Astrocyte (in vitro differentiated cells and primary cell): ENCODE data around the gene ALPI. TPM values are rescaled to one million over a fixed set of nuclear protein-coding genes. Genes with fewer than 3 reads are reported as not detected.

Experiments used
- DNase-seq: peaks from one replicate; pipeline ENCODE4 v3.0.0-alpha.2; 2010; ENCODE audit warnings: low read depth
- FAIRE-seq: peaks from 2 replicates; lab custom pipeline; 2011; peaks lifted over from hg19 to GRCh38; lab: Jason Lieb, UNC
- H2AFZ ChIP-seq: 2 replicates; pipeline ENCODE4 v1.6.0; 2012; ENCODE audit warnings: low read depth, low read length, inconsistent platforms
- H3K27ac ChIP-seq: 2 replicates; pipeline ENCODE4 v1.5.1; 2011; ENCODE audit warnings: low read depth, low read length, inconsistent platforms
- H3K27me3 ChIP-seq: 2 replicates; pipeline ENCODE4 v1.6.0; 2011; ENCODE audit warnings: low read length, inconsistent platforms; ENCODE audit not compliant: insufficient read depth
- H3K36me3 ChIP-seq: 2 replicates; pipeline ENCODE4 v1.5.1; 2011; ENCODE audit warnings: low read length, inconsistent platforms; ENCODE audit not compliant: insufficient read depth
- H3K4me1 ChIP-seq: 2 replicates; pipeline ENCODE4 v1.5.1; 2011; ENCODE audit warnings: low read length, inconsistent platforms; ENCODE audit not compliant: insufficient read depth
- H3K4me2 ChIP-seq: 2 replicates; pipeline ENCODE4 v1.6.0; 2012; ENCODE audit warnings: low read length, inconsistent platforms
- H3K4me3 ChIP-seq: 2 replicates; pipeline ENCODE4 v1.5.1; 2011; ENCODE audit warnings: low read depth, mild to moderate bottlenecking, low read length, inconsistent platforms; ENCODE audit not compliant: insufficient read depth
- H3K79me2 ChIP-seq: 2 replicates; pipeline ENCODE4 v1.6.0; 2012; ENCODE audit warnings: mild to moderate bottlenecking, low read length, inconsistent platforms; ENCODE audit not compliant: insufficient read depth
- H3K9ac ChIP-seq: 2 replicates; pipeline ENCODE4 v1.6.0; 2012; ENCODE audit warnings: mild to moderate bottlenecking, low read length, inconsistent platforms
- H3K9me3 ChIP-seq: 2 replicates; pipeline ENCODE4 v1.5.1; 2012; ENCODE audit warnings: low read depth, mild to moderate bottlenecking, low read length, inconsistent platforms; ENCODE audit not compliant: insufficient read depth
- H4K20me1 ChIP-seq: 2 replicates; pipeline ENCODE4 v1.6.0; 2012; ENCODE audit warnings: low read length, inconsistent platforms; ENCODE audit not compliant: insufficient read depth
- H3K27ac Mint-ChIP-seq: one replicate; pipeline ENCODE4 v1.8.0; 2021; ENCODE audit warnings: mild to moderate bottlenecking, mixed read lengths; ENCODE audit not compliant: unreplicated experiment
- H3K27me3 Mint-ChIP-seq: one replicate; pipeline ENCODE4 v1.8.0; 2021; ENCODE audit warnings: low read depth, mixed read lengths; ENCODE audit not compliant: unreplicated experiment
- H3K36me3 Mint-ChIP-seq: one replicate; pipeline ENCODE4 v1.8.0; 2021; ENCODE audit warnings: low read depth, mixed read lengths; ENCODE audit not compliant: unreplicated experiment
- H3K4me1 Mint-ChIP-seq: one replicate; pipeline ENCODE4 v1.8.0; 2021; ENCODE audit warnings: low read depth, mixed read lengths; ENCODE audit not compliant: unreplicated experiment
- H3K4me3 Mint-ChIP-seq: one replicate; pipeline ENCODE4 v1.8.0; 2021; ENCODE audit warnings: mild to moderate bottlenecking, moderate library complexity, mixed read lengths; ENCODE audit not compliant: unreplicated experiment
- H3K9me3 Mint-ChIP-seq: one replicate; pipeline ENCODE4 v1.8.0; 2021; ENCODE audit warnings: mild to moderate bottlenecking, mixed read lengths; ENCODE audit not compliant: unreplicated experiment
- EZH2 ChIP-seq: IDR thresholded peaks from 2 replicates; pipeline ENCODE4 v1.6.1; 2012; ENCODE audit warnings: mild to moderate bottlenecking, low read length, inconsistent platforms; ENCODE audit not compliant: insufficient read depth
- total RNA-seq: library from RNA; stranded (reverse); gene quantifications from 2 replicates; pipeline ENCODE4 v1.2.1, GENCODE V29; 2021
- TF ChIP-seq, protein P1 (sequence below): IDR thresholded peaks from 2 replicates; pipeline ENCODE4 v1.5.1; 2011; ENCODE audit warnings: low read depth, mild to moderate bottlenecking, inconsistent platforms, low read length, moderate library complexity; ENCODE audit not compliant: insufficient read depth

ALPI gene
- total RNA-seq, 1 donor from 2014 or later: not detected

DNA sequence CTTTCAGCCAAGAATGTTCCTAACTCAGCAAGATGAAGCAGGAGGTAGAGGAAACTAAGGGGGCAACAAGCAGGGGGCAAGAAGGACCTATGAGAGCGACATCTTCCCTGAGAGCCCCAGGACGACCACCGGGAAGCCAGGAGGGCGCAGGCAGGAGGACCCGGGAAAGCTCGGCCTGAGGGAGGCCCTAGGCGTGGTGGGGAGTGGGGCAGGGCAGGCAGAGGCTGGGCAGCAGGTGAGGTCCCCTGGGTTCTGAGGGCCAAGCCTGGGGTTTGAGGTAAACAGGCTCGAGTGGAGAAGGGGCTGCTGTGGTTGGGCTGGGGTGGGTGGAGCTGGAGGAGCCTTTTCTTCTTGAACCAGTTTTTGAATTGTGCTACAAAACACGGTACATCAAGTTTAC is 1.3 kb upstream of the ALPI start:
- peaks cover 3% of the 10 kb centered on the region for H3K9me3 Mint-ChIP-seq
- no peak overlapping the region for H2AFZ ChIP-seq
- H3K4me1 ChIP-seq: no peaks in the 10 kb centered on the region
- H3K27ac Mint-ChIP-seq: no peak overlapping the region
- no peak overlapping the region for H3K4me3 Mint-ChIP-seq
- FAIRE-seq (no peak), DNase-seq (no peak)
- no peaks in the 10 kb centered on the region for H3K36me3 ChIP-seq
- no peak overlapping the region for H3K9ac ChIP-seq
- H3K27me3 Mint-ChIP-seq: peaks cover 55% of the 10 kb centered on the region
- no peaks in the 10 kb centered on the region for H3K36me3 Mint-ChIP-seq
- no peak overlapping the region for H3K4me2 ChIP-seq
- peaks cover 19% of the 10 kb centered on the region for H3K27me3 ChIP-seq
- no peak for TF ChIP-seq EZH2
- TF ChIP-seq, protein P1, sequence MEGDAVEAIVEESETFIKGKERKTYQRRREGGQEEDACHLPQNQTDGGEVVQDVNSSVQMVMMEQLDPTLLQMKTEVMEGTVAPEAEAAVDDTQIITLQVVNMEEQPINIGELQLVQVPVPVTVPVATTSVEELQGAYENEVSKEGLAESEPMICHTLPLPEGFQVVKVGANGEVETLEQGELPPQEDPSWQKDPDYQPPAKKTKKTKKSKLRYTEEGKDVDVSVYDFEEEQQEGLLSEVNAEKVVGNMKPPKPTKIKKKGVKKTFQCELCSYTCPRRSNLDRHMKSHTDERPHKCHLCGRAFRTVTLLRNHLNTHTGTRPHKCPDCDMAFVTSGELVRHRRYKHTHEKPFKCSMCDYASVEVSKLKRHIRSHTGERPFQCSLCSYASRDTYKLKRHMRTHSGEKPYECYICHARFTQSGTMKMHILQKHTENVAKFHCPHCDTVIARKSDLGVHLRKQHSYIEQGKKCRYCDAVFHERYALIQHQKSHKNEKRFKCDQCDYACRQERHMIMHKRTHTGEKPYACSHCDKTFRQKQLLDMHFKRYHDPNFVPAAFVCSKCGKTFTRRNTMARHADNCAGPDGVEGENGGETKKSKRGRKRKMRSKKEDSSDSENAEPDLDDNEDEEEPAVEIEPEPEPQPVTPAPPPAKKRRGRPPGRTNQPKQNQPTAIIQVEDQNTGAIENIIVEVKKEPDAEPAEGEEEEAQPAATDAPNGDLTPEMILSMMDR: no peak
- no peaks in the 10 kb centered on the region for H3K9me3 ChIP-seq
- no peak overlapping the region for H3K27ac ChIP-seq
- H3K4me1 Mint-ChIP-seq: no peaks in the 10 kb centered on the region
- no peaks in the 10 kb centered on the region for H3K79me2 ChIP-seq
- H4K20me1 ChIP-seq: no peaks in the 10 kb centered on the region
- no peak overlapping the region for H3K4me3 ChIP-seq

DNA sequence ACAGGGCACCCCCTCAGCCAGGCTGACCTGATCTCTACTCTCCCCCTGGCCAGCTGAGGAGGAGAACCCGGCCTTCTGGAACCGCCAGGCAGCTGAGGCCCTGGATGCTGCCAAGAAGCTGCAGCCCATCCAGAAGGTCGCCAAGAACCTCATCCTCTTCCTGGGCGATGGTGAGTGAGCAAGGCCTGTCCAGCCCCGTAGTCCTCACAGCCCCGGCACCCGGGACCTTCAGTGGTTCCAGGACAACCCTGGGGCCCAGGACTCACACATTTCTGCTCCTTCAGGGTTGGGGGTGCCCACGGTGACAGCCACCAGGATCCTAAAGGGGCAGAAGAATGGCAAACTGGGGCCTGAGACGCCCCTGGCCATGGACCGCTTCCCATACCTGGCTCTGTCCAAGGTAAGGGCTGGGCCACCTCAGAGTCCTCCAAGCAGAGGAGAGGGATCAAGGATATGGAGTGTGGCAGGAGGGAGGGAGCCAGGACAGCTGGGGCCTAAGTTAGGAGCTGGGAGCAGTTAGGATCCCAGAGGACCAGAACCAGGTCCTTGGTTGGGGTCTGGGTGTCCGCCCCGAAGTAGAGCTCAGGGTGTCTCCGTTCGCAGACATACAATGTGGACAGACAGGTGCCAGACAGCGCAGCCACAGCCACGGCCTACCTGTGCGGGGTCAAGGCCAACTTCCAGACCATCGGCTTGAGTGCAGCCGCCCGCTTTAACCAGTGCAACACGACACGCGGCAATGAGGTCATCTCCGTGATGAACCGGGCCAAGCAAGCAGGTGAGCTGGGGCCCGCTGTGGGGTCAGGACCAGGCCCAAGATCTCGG is 555 bp downstream of the ALPI start:
- no peak overlapping the region for H3K4me3 Mint-ChIP-seq
- H4K20me1 ChIP-seq: no peaks in the 10 kb centered on the region
- no peaks in the 10 kb centered on the region for H3K79me2 ChIP-seq
- H3K27ac Mint-ChIP-seq: no peak overlapping the region
- H3K4me1 ChIP-seq: peaks cover 7% of the 10 kb centered on the region
- H3K27me3 ChIP-seq: peaks cover 22% of the 10 kb centered on the region
- DNase-seq: no peak
- no peak overlapping the region for H3K9ac ChIP-seq
- H3K9me3 ChIP-seq: no peaks in the 10 kb centered on the region
- no peaks in the 10 kb centered on the region for H3K36me3 Mint-ChIP-seq
- no peak overlapping the region for H3K4me3 ChIP-seq
- H3K27me3 Mint-ChIP-seq: peaks cover 61% of the 10 kb centered on the region
- H2AFZ ChIP-seq: no peak overlapping the region
- TF ChIP-seq, protein P1: no peak
- TF ChIP-seq EZH2: no peak
- H3K36me3 ChIP-seq: no peaks in the 10 kb centered on the region
- no peak overlapping the region for H3K4me2 ChIP-seq
- H3K9me3 Mint-ChIP-seq: peaks cover 5% of the 10 kb centered on the region
- H3K4me1 Mint-ChIP-seq: no peaks in the 10 kb centered on the region
- no peak for FAIRE-seq
- H3K27ac ChIP-seq: no peak overlapping the region
